Brain microvascular endothelial cell (primary cell): ENCODE results near the gene RARRES2.

Experiments
- DNase-seq: peaks from one replicate; pipeline ENCODE4 v3.0.0-alpha.2; 2020
- H3K27ac ChIP-seq: fragments of 250-450 bp; sonication (Bioruptor Pico); 2 replicates; pipeline ENCODE4 v1.5.1; 2020; ENCODE audit warnings: mild to moderate bottlenecking, moderate library complexity
- H3K27me3 ChIP-seq: fragments of 250-450 bp; sonication (Bioruptor Pico); replicated peaks from 2 replicates; pipeline ENCODE4 v1.5.1; 2020; ENCODE audit warnings: mild to moderate bottlenecking
- H3K36me3 ChIP-seq: fragments of 250-450 bp; sonication (Bioruptor Pico); replicated peaks from 2 replicates; pipeline ENCODE4 v1.5.1; 2020; ENCODE audit warnings: mild to moderate bottlenecking
- H3K4me3 ChIP-seq: 2 replicates; pipeline ENCODE4 v1.5.1; 2011; ENCODE audit warnings: low read depth, mild to moderate bottlenecking, control low read depth, low read length, moderate library complexity
- CTCF ChIP-seq: IDR thresholded peaks from 2 replicates; pipeline ENCODE4 v1.5.1; 2011; ENCODE audit warnings: low read depth, mild to moderate bottlenecking, moderate library complexity, low read length, control low read depth, inconsistent platforms; ENCODE audit errors: missing control alignments
- in situ Hi-C: cut with HindIII; loops from 2 replicates; pipeline ENCODE4 v1.10.0; 2017; ENCODE audit warnings: low sequenced_read_pairs, low pct_ligation_motif_present

The RARRES2 gene

GRCh38 chr7:150361807-150362621 lies 20.6 kb upstream of the RARRES2 start:
- no peaks in the 10 kb centered on the region for H3K27me3 ChIP-seq
- DNase-seq = no peak
- H3K27ac ChIP-seq = no peak overlapping the region
- no peaks in the 10 kb centered on the region for H3K36me3 ChIP-seq
- in situ Hi-C loops = no loop called here
- TF ChIP-seq CTCF = no peak
- H3K4me3 ChIP-seq = no peak overlapping the region

GRCh38 chr7:150361402-150361801 lies 20.0 kb upstream of the RARRES2 start:
- no peak for DNase-seq
- Histone ChIP-seq H3K27ac (no peak overlapping the region), H3K27me3 (no peaks in the 10 kb centered on the region), H3K4me3 (no peak overlapping the region), H3K36me3 (no peaks in the 10 kb centered on the region)
- no peak for TF ChIP-seq CTCF
- in situ Hi-C loops = no loop called here

- in situ Hi-C loops = no loop called here
- TF ChIP-seq CTCF = no peak
- Histone ChIP-seq H3K36me3 (no peaks in the 10 kb centered on the region), H3K4me3 (no peak overlapping the region), H3K27me3 (no peaks in the 10 kb centered on the region), H3K27ac (no peak overlapping the region)
- no peak for DNase-seq
Measured at GRCh38 chr7:150360363-150361058, 19.1 kb upstream of the RARRES2 start.

GRCh38 chr7:150359622-150360362 lies 18.4 kb upstream of the RARRES2 start:
- Histone ChIP-seq H3K36me3 (no peaks in the 10 kb centered on the region), H3K4me3 (no peak overlapping the region), H3K27me3 (no peaks in the 10 kb centered on the region), H3K27ac (no peak overlapping the region)
- TF ChIP-seq CTCF = no peak
- in situ Hi-C loops = no loop called here
- no peak for DNase-seq

- no peak for DNase-seq
- no peak for TF ChIP-seq CTCF
- Histone ChIP-seq H3K4me3 (no peak overlapping the region), H3K27me3 (no peaks in the 10 kb centered on the region), H3K36me3 (no peaks in the 10 kb centered on the region), H3K27ac (no peak overlapping the region)
- in situ Hi-C loops = no loop called here
Measured at GRCh38 chr7:150358988-150359621, 17.7 kb upstream of the RARRES2 start.
